Adrenal gland (tissue), 5 donors: ENCODE measurements around the gene SDK1.

Experiments used
- POLR2A ChIP-seq, 2 donors: fragments of 450-650 bp; IDR thresholded peaks; one replicate each; pipeline ENCODE4 v1.6.1; 2017; ENCODE audit warnings: antibody characterized with exemption in 2 of 2, mild to moderate bottlenecking in 2 of 2, moderate library complexity in 1 of 2
- TF ChIP-seq, protein P1 (sequence below), 6 experiments: fragments of 450-650 bp in 4 of 6; fragments of 200-600 bp in 2 of 6; sonication (generic) in 1 of 6; IDR thresholded peaks; 1 replicate in 5 of 6; 2 replicates in 1 of 6; pipeline versions ENCODE4 v1.5.1 to v1.8.0; 2016 to 2021; ENCODE audit warnings: antibody characterized with exemption in 6 of 6, mild to moderate bottlenecking in 2 of 6, moderate library complexity in 1 of 6
- donor health status: DM: no; HTN: no; CAD: no.

DNA sequence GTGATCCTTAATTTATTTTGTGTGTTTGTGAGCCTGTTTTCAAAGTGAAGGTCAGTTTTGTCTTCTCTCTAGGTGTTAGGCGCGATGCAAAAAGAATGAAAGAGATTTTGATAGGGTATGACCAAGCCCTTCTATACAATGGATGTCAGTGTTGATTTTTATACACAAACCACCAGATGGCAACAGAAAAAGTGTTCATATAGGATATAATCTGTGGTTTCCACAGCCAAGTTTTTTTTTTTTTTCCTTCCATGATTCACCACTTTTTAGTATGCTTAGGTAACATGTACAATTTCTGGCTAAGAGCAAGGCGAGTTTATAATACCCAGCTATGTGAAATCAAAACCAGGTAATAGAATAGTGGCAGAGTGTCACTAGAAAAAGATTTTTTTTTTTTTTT lies 8.1 kb downstream of the SDK1 start:
- TF ChIP-seq, protein P1, sequence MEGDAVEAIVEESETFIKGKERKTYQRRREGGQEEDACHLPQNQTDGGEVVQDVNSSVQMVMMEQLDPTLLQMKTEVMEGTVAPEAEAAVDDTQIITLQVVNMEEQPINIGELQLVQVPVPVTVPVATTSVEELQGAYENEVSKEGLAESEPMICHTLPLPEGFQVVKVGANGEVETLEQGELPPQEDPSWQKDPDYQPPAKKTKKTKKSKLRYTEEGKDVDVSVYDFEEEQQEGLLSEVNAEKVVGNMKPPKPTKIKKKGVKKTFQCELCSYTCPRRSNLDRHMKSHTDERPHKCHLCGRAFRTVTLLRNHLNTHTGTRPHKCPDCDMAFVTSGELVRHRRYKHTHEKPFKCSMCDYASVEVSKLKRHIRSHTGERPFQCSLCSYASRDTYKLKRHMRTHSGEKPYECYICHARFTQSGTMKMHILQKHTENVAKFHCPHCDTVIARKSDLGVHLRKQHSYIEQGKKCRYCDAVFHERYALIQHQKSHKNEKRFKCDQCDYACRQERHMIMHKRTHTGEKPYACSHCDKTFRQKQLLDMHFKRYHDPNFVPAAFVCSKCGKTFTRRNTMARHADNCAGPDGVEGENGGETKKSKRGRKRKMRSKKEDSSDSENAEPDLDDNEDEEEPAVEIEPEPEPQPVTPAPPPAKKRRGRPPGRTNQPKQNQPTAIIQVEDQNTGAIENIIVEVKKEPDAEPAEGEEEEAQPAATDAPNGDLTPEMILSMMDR (IDR thresholded peaks at IDR 0.05), result no peak
- no peak for TF ChIP-seq POLR2A (IDR thresholded peaks at IDR 0.05)
